Endothelial cell of umbilical vein (primary cell): Measurements from ENCODE around the gene AP3S2. TPM values are rescaled to one million over a fixed set of nuclear protein-coding genes. Genes with fewer than 3 reads are reported as not detected.

Experiments
- BruUV-seq: library from RNA; stranded (reverse); fragments of 400-500 nt; replicated peaks from 2 replicates; lab custom pipeline; 2021; lab: Mats Ljungman, UMichigan
- CTCF ChIA-PET: fragments of 300-600, 350-600 bp; sonication (Branson Sonifier 250); formaldehyde crosslinking; loops from one replicate; lab custom pipeline; 2021; ENCODE audit warnings: antibody characterized with exemption, inconsistent platforms; lab: Charles Lee
- POLR2A ChIA-PET: fragments of 300-600, 350-600 bp; sonication (Branson Sonifier 250); formaldehyde crosslinking; loops from one replicate; lab custom pipeline; 2021; ENCODE audit warnings: antibody characterized with exemption, inconsistent platforms; lab: Charles Lee
- DNase-seq: peaks from one replicate; pipeline ENCODE4 v3.0.0-alpha.2; 2011; ENCODE audit warnings: low read depth, low spot score
- FAIRE-seq: peaks from 2 replicates; lab custom pipeline; 2011; peaks lifted over from hg19 to GRCh38; lab: Jason Lieb, UNC
- H2AFZ ChIP-seq: 2 replicates; pipeline ENCODE4 v1.6.0; 2012; ENCODE audit warnings: low read depth, low read length, control low read depth, inconsistent platforms
- H3K27ac ChIP-seq: 2 replicates; pipeline ENCODE4 v1.5.1; 2011; ENCODE audit warnings: low read depth, mild to moderate bottlenecking, control low read depth, low read length, moderate library complexity; ENCODE audit not compliant: insufficient read depth
- H3K27me3 ChIP-seq, 2 experiments: 2 replicates each; pipeline versions ENCODE4 v1.6.0 to v1.6.1; 2011; ENCODE audit warnings: low read length in 2 of 2, mixed read lengths in 1 of 2; ENCODE audit not compliant: control insufficient read depth in 2 of 2, insufficient read depth in 2 of 2
- H3K36me3 ChIP-seq, 2 experiments: 2 replicates in 1 of 2; 3 replicates in 1 of 2; pipeline ENCODE4 v1.5.1; 2011; ENCODE audit warnings: low read length in 2 of 2, mild to moderate bottlenecking in 1 of 2, moderate library complexity in 1 of 2; ENCODE audit not compliant: control insufficient read depth in 2 of 2, insufficient read depth in 2 of 2; ENCODE audit errors: extremely low read depth in 1 of 2
- H3K4me1 ChIP-seq: 3 replicates; pipeline ENCODE4 v1.5.1; 2011; ENCODE audit warnings: mild to moderate bottlenecking, low read length; ENCODE audit not compliant: control insufficient read depth, insufficient read depth; ENCODE audit errors: extremely low read depth
- H3K4me2 ChIP-seq: 2 replicates; pipeline ENCODE4 v1.6.1; 2011; ENCODE audit warnings: low read length, control low read depth, mixed read lengths; ENCODE audit not compliant: insufficient read depth
- H3K4me3 ChIP-seq, 3 experiments: fragments of 200-600 bp in 1 of 3; sonication (generic), shearing (Covaris generic) in 1 of 3; replicated peaks in 1 of 3; 2 replicates each; pipeline ENCODE4 v1.5.1; 2011 to 2016; ENCODE audit warnings: control low read depth in 3 of 3, low read length in 3 of 3, mild to moderate bottlenecking in 2 of 3, inconsistent platforms in 1 of 3, low read depth in 1 of 3, moderate library complexity in 1 of 3; ENCODE audit not compliant: insufficient read depth in 1 of 3
- H3K79me2 ChIP-seq: 2 replicates; pipeline ENCODE4 v1.6.0; 2012; ENCODE audit warnings: low read length, inconsistent platforms; ENCODE audit not compliant: control insufficient read depth, insufficient read depth
- H3K9ac ChIP-seq: replicated peaks from 2 replicates; pipeline ENCODE3; 2011; ENCODE audit warnings: low read length, control low read depth; ENCODE audit not compliant: insufficient read depth; ENCODE audit errors: extremely low read depth
- H3K9me1 ChIP-seq: replicated peaks from 3 replicates; pipeline ENCODE4 v1.6.0; 2011; ENCODE audit warnings: mild to moderate bottlenecking, low read length; ENCODE audit not compliant: control insufficient read depth, insufficient read depth; ENCODE audit errors: extremely low read depth
- H3K9me3 ChIP-seq: replicated peaks from 2 replicates; pipeline ENCODE4 v1.5.1; 2012; ENCODE audit warnings: low read length, inconsistent platforms; ENCODE audit not compliant: control insufficient read depth, insufficient read depth
- H4K20me1 ChIP-seq: replicated peaks from 2 replicates; pipeline ENCODE3; 2011; ENCODE audit warnings: mild to moderate bottlenecking, low read length; ENCODE audit not compliant: control insufficient read depth, insufficient read depth; ENCODE audit errors: extremely low read depth
- EZH2 ChIP-seq: IDR thresholded peaks from 2 replicates; pipeline ENCODE4 v1.6.1; 2012; ENCODE audit warnings: borderline replicate concordance, low read depth, mild to moderate bottlenecking, moderate library complexity, low read length, inconsistent platforms; ENCODE audit not compliant: severe bottlenecking
- FOS ChIP-seq: IDR thresholded peaks from 2 replicates; pipeline ENCODE4 v1.6.1; 2011; ENCODE audit warnings: mild to moderate bottlenecking, low read length, moderate library complexity, borderline replicate concordance; ENCODE audit not compliant: insufficient read depth
- GATA2 ChIP-seq: IDR thresholded peaks from 2 replicates; pipeline ENCODE4 v1.7.0; 2011; ENCODE audit warnings: low read depth, mild to moderate bottlenecking, moderate library complexity, mixed read lengths, low read length; ENCODE audit not compliant: insufficient read length, insufficient read depth
- JUN ChIP-seq: IDR thresholded peaks from 2 replicates; pipeline ENCODE4 v1.6.1; 2011; ENCODE audit warnings: borderline replicate concordance, low read depth; ENCODE audit not compliant: insufficient read length, insufficient read depth
- MAX ChIP-seq: IDR thresholded peaks from 2 replicates; pipeline ENCODE4 v1.6.1; 2011; ENCODE audit not compliant: insufficient read depth, insufficient read length
- MYC ChIP-seq: IDR thresholded peaks from one replicate; pipeline ENCODE4 v1.6.1; 2011; ENCODE audit warnings: mild to moderate bottlenecking, low read depth, low read length
- POLR2A ChIP-seq: IDR thresholded peaks from 2 replicates; pipeline ENCODE4 v1.6.1; 2012; ENCODE audit warnings: low read depth, mild to moderate bottlenecking, control low read depth, low read length
- POLR2AphosphoS5 ChIP-seq: IDR thresholded peaks from 2 replicates; pipeline ENCODE4 v1.6.1; 2012; ENCODE audit warnings: low read depth, mild to moderate bottlenecking, control low read depth, low read length, moderate library complexity; ENCODE audit not compliant: insufficient read depth
- dilution Hi-C: fragments of 300-500 bp; cut with MboI; formaldehyde crosslinking; loops from one replicate; pipeline ENCODE4 v1.15.0; 2019; ENCODE audit warnings: low sequenced_read_pairs; ENCODE audit not compliant: extremely low pct_ligation_motif_present
- intact Hi-C: fragments of 100-400 bp; cut with micrococcal nuclease; formaldehyde crosslinking; loops from one replicate; pipeline ENCODE4 v1.10.0; 2022
- polyA plus RNA-seq, 4 experiments: library from polyadenylated mRNA; depleted of rRNA in 3 of 4; stranded (reverse) in 3 of 4; unstranded in 1 of 4; fragments of >200 nt; gene quantifications; 2 replicates each; pipeline versions ENCODE4 v1.2.1 to v1.2.3, GENCODE V29; 2011 to 2012; ENCODE audit warnings: missing spikeins in 1 of 4
- total RNA-seq: library from RNA; stranded (reverse); gene quantifications from 2 replicates; pipeline ENCODE4 v1.2.3, GENCODE V29; 2021
- TF ChIP-seq, protein P1 (sequence below), 2 donors: IDR thresholded peaks; 1 replicate in 1 of 2; 2 replicates in 1 of 2; pipeline ENCODE4 v1.5.1; 2011; ENCODE audit warnings: low read length in 2 of 2, mild to moderate bottlenecking in 2 of 2, moderate library complexity in 2 of 2, control low read depth in 1 of 2, inconsistent platforms in 1 of 2, low read depth in 1 of 2; ENCODE audit not compliant: insufficient read depth in 1 of 2; ENCODE audit errors: extremely low read depth in 1 of 2

AP3S2 gene
- total and polyA plus RNA-seq, 2 donors (not counting 3 experiments of a cell fraction or from before 2014, with no cell fraction given): 14.6 to 31.1 TPM

DNA sequence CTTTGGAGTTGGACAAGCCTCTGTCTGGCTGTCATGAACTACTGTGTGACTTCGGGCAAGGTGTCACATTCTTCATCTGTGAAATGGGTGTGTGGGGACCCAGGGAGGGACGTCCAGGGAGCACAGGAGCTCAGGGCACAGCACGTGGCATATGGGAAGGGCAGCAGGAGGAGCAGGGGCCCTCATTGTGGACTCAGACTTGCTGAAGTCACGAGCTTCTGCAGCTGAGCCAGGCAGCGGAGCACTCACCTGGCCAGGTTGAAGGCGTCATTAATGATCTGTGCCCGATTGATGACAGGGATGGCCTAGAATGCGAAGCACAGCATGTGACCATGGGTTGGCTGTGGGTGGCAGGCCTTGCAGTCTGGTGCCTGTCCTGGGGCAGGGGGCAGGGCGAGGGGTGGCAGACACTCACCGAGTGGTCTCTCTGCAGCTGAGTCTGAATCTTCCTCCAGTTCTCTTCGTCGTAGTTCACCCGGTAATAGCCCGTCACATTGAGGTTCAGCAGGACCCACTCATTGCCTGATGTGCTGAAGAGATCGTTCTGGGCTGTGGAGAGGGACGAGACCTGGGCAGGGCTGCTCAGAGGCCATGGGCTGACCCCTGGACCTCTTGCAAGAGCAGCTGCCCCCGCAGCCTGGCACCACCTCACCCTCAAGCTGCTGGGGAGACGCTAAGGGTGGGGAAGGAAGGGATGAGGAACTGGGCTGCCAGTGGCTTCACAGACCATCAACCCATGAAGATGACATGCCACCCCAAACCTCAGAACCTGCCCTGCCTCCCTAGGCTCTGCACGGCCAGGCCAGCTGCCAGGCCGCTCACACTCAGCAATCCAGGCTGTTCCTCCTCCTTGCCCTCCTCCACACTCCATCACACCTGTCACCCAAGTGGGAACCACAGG lies 94.5 kb downstream of the AP3S2 start:
- ChIA-PET CTCF (interaction anchor here (1.1 to 3.1 kb wide), 3 partner anchors 38 to 75 kb away, joined by 3 to 12 read pairs (median 4); no protein-coding TSS in a partner anchor), POLR2A (interaction anchor here (0.7 kb wide), 1 partner anchor 16 kb away, joined by 3 read pairs; no protein-coding TSS in a partner anchor)
- Histone ChIP-seq H3K27ac (no peak overlapping the region), H3K4me2 (no peak overlapping the region), H4K20me1 (no peaks in the 10 kb centered on the region), H3K36me3 (peaks cover 24 to 50% of the 10 kb centered on the region in 2 experiments), H3K9me3 (no peaks in the 10 kb centered on the region), H3K4me3 (no peak overlapping the region), H3K79me2 (peaks cover 8% of the 10 kb centered on the region), H2AFZ (no peak overlapping the region), H3K9ac (no peak overlapping the region), H3K4me1 (peaks cover 36% of the 10 kb centered on the region), H3K27me3 (no peaks in the 10 kb centered on the region), H3K9me1 (no peaks in the 10 kb centered on the region)
- intact Hi-C loops (no loop called here), dilution Hi-C loops (no loop called here)
- no TSS peak for BruUV-seq
- FAIRE-seq (no peak), DNase-seq (no peak)
- no peak for TF ChIP-seq GATA2
- no peak for TF ChIP-seq JUN
- TF ChIP-seq MYC: no peak
- TF ChIP-seq POLR2AphosphoS5: no peak
- TF ChIP-seq, protein P1, sequence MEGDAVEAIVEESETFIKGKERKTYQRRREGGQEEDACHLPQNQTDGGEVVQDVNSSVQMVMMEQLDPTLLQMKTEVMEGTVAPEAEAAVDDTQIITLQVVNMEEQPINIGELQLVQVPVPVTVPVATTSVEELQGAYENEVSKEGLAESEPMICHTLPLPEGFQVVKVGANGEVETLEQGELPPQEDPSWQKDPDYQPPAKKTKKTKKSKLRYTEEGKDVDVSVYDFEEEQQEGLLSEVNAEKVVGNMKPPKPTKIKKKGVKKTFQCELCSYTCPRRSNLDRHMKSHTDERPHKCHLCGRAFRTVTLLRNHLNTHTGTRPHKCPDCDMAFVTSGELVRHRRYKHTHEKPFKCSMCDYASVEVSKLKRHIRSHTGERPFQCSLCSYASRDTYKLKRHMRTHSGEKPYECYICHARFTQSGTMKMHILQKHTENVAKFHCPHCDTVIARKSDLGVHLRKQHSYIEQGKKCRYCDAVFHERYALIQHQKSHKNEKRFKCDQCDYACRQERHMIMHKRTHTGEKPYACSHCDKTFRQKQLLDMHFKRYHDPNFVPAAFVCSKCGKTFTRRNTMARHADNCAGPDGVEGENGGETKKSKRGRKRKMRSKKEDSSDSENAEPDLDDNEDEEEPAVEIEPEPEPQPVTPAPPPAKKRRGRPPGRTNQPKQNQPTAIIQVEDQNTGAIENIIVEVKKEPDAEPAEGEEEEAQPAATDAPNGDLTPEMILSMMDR (IDR thresholded peaks at IDR 0.05; ENCODE audit: extremely low read depth in 1 of 2, insufficient read depth in 1 of 2, low read depth in 1 of 2, low read length in 2 of 2): no peak
- no peak for TF ChIP-seq EZH2
- no peak for TF ChIP-seq POLR2A
- TF ChIP-seq MAX: no peak
- TF ChIP-seq FOS: no peak
